OCI-LY7 (cell line): ENCODE results near the gene MAPK14. TPM values are rescaled to one million over a fixed set of nuclear protein-coding genes. Genes with fewer than 3 reads are reported as not detected.

ENCODE experiments used
- BruUV-seq: library from RNA; stranded (reverse); fragments of 400-500 nt; replicated peaks from 2 replicates; lab custom pipeline; 2021; lab: Mats Ljungman, UMichigan
- CTCF ChIA-PET: fragments of 300-600 bp; sonication (Branson Sonifier 250); formaldehyde crosslinking; loops from one replicate; lab custom pipeline; 2022; ENCODE audit warnings: antibody characterized with exemption; ENCODE audit not compliant: unreplicated experiment; lab: Charles Lee
- POLR2A ChIA-PET: fragments of 300-600 bp; sonication (Branson Sonifier 250); formaldehyde crosslinking; loops from one replicate; lab custom pipeline; 2022; ENCODE audit warnings: antibody characterized with exemption; lab: Charles Lee
- DNase-seq: peaks from one replicate; pipeline ENCODE4 v3.0.0-alpha.2; 2015; ENCODE audit warnings: low spot score
- H2AFZ ChIP-seq: fragments of 200-600 bp; sonication (generic), shearing (Covaris generic); 2 replicates; pipeline ENCODE4 v1.6.1; 2014; ENCODE audit warnings: mild to moderate bottlenecking, antibody characterized with exemption, low read length, moderate library complexity
- H3K27ac ChIP-seq: fragments of 200-600 bp; sonication (generic); 2 replicates; pipeline ENCODE4 v1.5.1; 2014; ENCODE audit warnings: mixed run types, low read depth, mild to moderate bottlenecking, moderate library complexity, low read length, inconsistent platforms; ENCODE audit not compliant: poor library complexity, severe bottlenecking
- H3K36me3 ChIP-seq: fragments of 200-600 bp; sonication (generic); 2 replicates; pipeline ENCODE4 v1.6.1; 2014; ENCODE audit warnings: mild to moderate bottlenecking, antibody characterized with exemption, low read length, moderate library complexity, mixed read lengths; ENCODE audit not compliant: insufficient read depth
- H3K4me1 ChIP-seq: fragments of 200-600 bp; sonication (generic); 2 replicates; pipeline ENCODE4 v1.5.1; 2014; ENCODE audit warnings: mild to moderate bottlenecking, low read length; ENCODE audit not compliant: insufficient read depth, poor library complexity, severe bottlenecking
- H3K4me2 ChIP-seq: fragments of 200-600 bp; sonication (generic); 2 replicates; pipeline ENCODE4 v1.6.1; 2014; ENCODE audit warnings: mild to moderate bottlenecking, low read length
- H3K4me3 ChIP-seq: fragments of 200-600 bp; sonication (generic); 2 replicates; pipeline ENCODE4 v1.5.1; 2014; ENCODE audit warnings: mild to moderate bottlenecking, low read depth, low read length; ENCODE audit not compliant: poor library complexity, severe bottlenecking
- H3K79me2 ChIP-seq: fragments of 200-600 bp; sonication (generic); 2 replicates; pipeline ENCODE4 v1.6.1; 2016; ENCODE audit warnings: low read depth, mild to moderate bottlenecking, low read length, moderate library complexity, mixed read lengths; ENCODE audit not compliant: insufficient read depth
- H3K9me2 ChIP-seq: fragments of 200-600 bp; sonication (generic); 2 replicates; pipeline ENCODE4 v1.6.1; 2016; ENCODE audit warnings: mild to moderate bottlenecking, low read length, mixed read lengths; ENCODE audit not compliant: insufficient read depth
- H3K9me3 ChIP-seq: fragments of 200-600 bp; sonication (generic); 2 replicates; pipeline ENCODE4 v1.6.1; 2014; ENCODE audit warnings: mild to moderate bottlenecking, mixed run types, low read length, mixed read lengths
- H4K20me1 ChIP-seq: fragments of 200-600 bp; sonication (generic); 2 replicates; pipeline ENCODE4 v1.6.1; 2014; ENCODE audit warnings: mild to moderate bottlenecking, antibody characterized with exemption, low read length, moderate library complexity, mixed read lengths; ENCODE audit not compliant: insufficient read depth
- EZH2phosphoT487 ChIP-seq: fragments of 200-600 bp; sonication (generic); IDR thresholded peaks from 2 replicates; pipeline ENCODE4 v1.6.1; 2018; ENCODE audit warnings: low read depth, borderline replicate concordance, mild to moderate bottlenecking, mixed run types, antibody characterized with exemption, low read length, moderate library complexity, mixed read lengths
- intact Hi-C: fragments of 100-400 bp; cut with micrococcal nuclease; formaldehyde crosslinking; loops from one replicate; pipeline ENCODE4 v1.10.0; 2022; ENCODE audit not compliant: unreplicated experiment
- total RNA-seq, 2 experiments: library from RNA; depleted of rRNA in 1 of 2; stranded (reverse); fragments of >200 nt in 1 of 2; shearing (Covaris generic) in 1 of 2; gene quantifications; 2 replicates each; pipeline ENCODE4 v1.2.3, GENCODE V29; 2014 to 2022
- TF ChIP-seq, protein P1 (sequence below): fragments of 200-600 bp; sonication (generic); conservative IDR thresholded peaks from 2 replicates; pipeline ENCODE4 v1.5.1; 2014; ENCODE audit warnings: mild to moderate bottlenecking, antibody characterized with exemption, low read length, moderate library complexity, mixed read lengths

Gene MAPK14
- total RNA-seq, 2 experiments from 2014 or later = 38.7 to 43.1 TPM

DNA sequence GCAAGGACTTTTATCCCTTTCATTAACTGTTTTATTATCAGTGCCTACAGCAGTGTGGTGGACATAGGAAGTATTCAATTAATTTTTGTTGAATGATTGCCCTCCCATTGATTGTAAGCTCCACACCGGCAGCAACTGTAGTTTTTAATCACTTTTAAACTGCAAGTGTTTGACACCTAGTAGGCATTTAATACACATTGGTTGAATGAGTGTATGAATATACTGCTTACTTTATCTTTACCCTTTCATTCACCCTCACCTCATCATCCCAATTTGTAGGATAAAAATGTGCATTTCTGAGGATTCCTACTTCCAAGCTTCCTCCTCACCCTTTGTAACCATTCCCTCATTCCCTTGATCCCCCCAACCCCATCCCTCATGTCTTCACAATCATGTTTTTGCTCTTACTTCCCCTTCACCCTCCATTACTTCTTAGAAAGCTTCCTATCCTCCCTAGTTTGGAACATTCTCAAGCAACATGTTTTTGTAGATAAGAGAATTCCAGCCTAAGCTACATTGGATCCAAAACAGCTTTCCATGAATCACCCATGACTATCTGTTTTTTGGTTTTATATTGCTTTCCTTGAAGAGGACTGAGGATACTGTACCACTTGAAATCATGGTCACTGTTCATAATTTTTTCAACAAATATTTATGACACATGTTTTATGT lies 2.2 kb upstream of the MAPK14 start:
- H3K9me2 ChIP-seq = no peaks in the 10 kb centered on the region
- no peak for DNase-seq
- peaks cover 7% of the 10 kb centered on the region for H4K20me1 ChIP-seq
- no peak overlapping the region for H3K27ac ChIP-seq
- TF ChIP-seq EZH2phosphoT487 = no peak
- TF ChIP-seq, protein P1, sequence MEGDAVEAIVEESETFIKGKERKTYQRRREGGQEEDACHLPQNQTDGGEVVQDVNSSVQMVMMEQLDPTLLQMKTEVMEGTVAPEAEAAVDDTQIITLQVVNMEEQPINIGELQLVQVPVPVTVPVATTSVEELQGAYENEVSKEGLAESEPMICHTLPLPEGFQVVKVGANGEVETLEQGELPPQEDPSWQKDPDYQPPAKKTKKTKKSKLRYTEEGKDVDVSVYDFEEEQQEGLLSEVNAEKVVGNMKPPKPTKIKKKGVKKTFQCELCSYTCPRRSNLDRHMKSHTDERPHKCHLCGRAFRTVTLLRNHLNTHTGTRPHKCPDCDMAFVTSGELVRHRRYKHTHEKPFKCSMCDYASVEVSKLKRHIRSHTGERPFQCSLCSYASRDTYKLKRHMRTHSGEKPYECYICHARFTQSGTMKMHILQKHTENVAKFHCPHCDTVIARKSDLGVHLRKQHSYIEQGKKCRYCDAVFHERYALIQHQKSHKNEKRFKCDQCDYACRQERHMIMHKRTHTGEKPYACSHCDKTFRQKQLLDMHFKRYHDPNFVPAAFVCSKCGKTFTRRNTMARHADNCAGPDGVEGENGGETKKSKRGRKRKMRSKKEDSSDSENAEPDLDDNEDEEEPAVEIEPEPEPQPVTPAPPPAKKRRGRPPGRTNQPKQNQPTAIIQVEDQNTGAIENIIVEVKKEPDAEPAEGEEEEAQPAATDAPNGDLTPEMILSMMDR = no peak
- ChIA-PET POLR2A (interaction anchor here (0.8 to 1.0 kb wide), 2 partner anchors 86 to 351 kb away, joined by 3 read pairs; no protein-coding TSS in a partner anchor), CTCF (no interaction called here)
- no peak overlapping the region for H3K4me3 ChIP-seq
- no peak overlapping the region for H2AFZ ChIP-seq
- H3K36me3 ChIP-seq = peaks cover 4% of the 10 kb centered on the region; the same call in 1 of the 2 replicates
- intact Hi-C loops = loop anchor here (5.0 kb wide), 1 partner anchor 87 kb away; no protein-coding TSS in a partner anchor
- H3K79me2 ChIP-seq = peaks cover 26% of the 10 kb centered on the region
- H3K4me2 ChIP-seq = no peak overlapping the region
- peaks cover 5% of the 10 kb centered on the region for H3K4me1 ChIP-seq
- H3K9me3 ChIP-seq = no peaks in the 10 kb centered on the region
- no TSS peak for BruUV-seq

DNA sequence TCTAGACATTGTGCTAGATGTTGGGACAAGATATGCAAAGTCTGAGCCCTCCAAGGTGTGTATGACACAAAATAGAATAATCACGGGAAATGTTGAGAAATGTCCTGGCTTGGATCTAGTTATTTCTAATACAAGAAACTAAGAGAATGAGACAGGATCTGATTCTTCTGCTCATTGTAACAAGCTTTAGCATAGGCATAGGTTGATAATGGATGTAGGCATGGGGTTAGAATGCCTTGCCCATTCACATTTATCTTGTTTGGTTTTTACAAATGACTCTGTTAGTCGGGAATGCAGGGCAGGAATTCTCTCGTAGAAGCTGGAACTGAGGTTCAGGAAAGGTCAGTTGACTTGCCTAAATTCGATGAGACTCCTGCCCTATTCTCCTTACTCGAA lies 1.7 kb upstream of the MAPK14 start:
- no peak overlapping the region for H2AFZ ChIP-seq
- BruUV-seq = no TSS peak
- intact Hi-C loops = loop anchor here (2.0 to 5.0 kb wide), 2 partner anchors 86 to 277 kb away; no protein-coding TSS in a partner anchor

More for the DNA sequence above, 1.7 kb upstream of the MAPK14 start:
- Histone ChIP-seq H4K20me1 (peaks cover 7% of the 10 kb centered on the region), H3K79me2 (peaks cover 31% of the 10 kb centered on the region), H3K27ac (no peak overlapping the region), H3K9me2 (no peaks in the 10 kb centered on the region), H3K4me2 (no peak overlapping the region), H3K36me3 (peaks cover 4% of the 10 kb centered on the region; the same call in 1 of the 2 replicates), H3K4me3 (no peak overlapping the region), H3K9me3 (no peaks in the 10 kb centered on the region), H3K4me1 (peaks cover 5% of the 10 kb centered on the region)
- DNase-seq = no peak
- POLR2A ChIA-PET = interaction anchor here (1.0 kb wide), 1 partner anchor 85 kb away, joined by 3 read pairs; no protein-coding TSS in a partner anchor
- no peak for TF ChIP-seq EZH2phosphoT487
- TF ChIP-seq, protein P1 = no peak
- CTCF ChIA-PET = no interaction called here
